ENCODE measurements around the gene AFG1L. TPM values are rescaled to one million over a fixed set of nuclear protein-coding genes. Genes with fewer than 3 reads are reported as not detected.

The AFG1L gene
- total RNA-seq, 1 donor from 2014 or later: 12.4 TPM

DNA sequence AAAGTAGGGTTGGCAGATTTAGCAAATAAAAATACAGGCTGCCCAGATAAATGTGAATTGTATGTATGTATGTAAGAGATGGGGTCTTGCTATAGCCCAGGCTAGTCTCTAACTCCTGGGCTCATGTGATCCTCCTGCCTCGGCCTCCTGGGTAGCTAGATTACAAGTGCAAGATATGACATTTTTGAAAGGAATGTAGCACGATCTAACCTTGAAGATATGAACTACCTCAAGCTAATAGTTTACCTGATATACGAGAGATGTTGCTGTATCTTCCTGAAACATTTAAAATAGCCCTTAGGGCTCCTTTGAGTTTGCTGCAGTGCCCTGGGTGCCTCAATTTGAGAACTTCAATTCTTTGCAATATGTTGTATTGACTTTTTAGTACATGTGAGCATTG is 42.1 kb downstream of the AFG1L start:
- intact Hi-C loops (cut with micrococcal nuclease): no loop called here
- no peak for DNase-seq
- no peak for ATAC-seq

DNA sequence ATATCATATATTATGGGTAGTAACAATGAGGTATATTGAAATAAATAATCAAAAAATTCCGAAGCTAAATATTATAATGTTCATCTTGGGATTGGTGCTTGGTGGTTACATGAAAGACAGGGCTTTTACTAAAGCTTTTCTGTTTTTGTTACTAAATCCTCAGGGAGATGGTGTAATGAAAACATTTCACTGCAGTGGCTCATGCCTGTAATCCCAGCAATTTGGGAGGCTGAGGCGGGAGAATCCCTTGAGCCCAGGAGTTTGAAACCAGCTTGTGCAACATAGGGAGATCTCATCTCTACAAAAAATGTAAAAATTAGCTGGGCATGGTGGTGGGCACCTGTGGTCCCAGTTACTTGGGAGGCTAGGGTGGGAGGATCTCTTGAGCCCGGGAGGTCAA is 42.9 kb downstream of the AFG1L start:
- DNase-seq (no peak), ATAC-seq (no peak)
- intact Hi-C loops (cut with micrococcal nuclease): no loop called here

- DNase-seq (no peak), ATAC-seq (no peak)
Observed at GRCh38 chr6:108341372-108341771, 46.5 kb downstream of the AFG1L start.

GRCh38 chr6:108343894-108344293 is 49.0 kb downstream of the AFG1L start:
- intact Hi-C loops (cut with micrococcal nuclease): no loop called here
- ATAC-seq: no peak
- no peak for DNase-seq

More at GRCh38 chr6:108341372-108341771, 46.5 kb downstream of the AFG1L start:
- intact Hi-C loops (cut with micrococcal nuclease): no loop called here

- ATAC-seq (no peak), DNase-seq (no peak)
Observed at GRCh38 chr6:108348655-108349349, 53.9 kb downstream of the AFG1L start.

DNA sequence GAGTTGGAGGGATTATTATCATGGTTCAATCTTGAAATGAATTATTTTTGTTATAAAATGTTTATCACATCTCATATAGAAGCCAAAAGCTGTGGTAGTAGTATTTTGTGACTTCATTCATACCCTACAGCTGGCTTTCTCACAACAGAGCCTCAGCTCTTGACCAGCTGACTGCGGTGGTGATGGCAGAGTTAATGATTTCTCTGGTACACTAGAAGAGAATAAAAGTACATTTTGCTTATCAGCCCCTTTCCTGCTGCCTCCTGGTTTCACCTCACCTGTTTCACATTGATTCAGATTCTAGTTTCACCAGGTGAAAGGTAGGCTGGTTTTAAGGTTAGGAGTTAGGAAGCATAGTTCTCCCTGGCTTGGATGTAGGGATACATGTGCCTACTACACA is 55.7 kb downstream of the AFG1L start:
- DNase-seq (no peak), ATAC-seq (no peak)
- intact Hi-C loops (cut with micrococcal nuclease): no loop called here

More at GRCh38 chr6:108348655-108349349, 53.9 kb downstream of the AFG1L start:
- intact Hi-C loops (cut with micrococcal nuclease): no loop called here

- ATAC-seq: no peak
- intact Hi-C loops (cut with micrococcal nuclease): no loop called here
- no peak for DNase-seq
Observed at GRCh38 chr6:108353853-108354252, 59.0 kb downstream of the AFG1L start.

GRCh38 chr6:108355120-108355519 is 60.3 kb downstream of the AFG1L start:
- intact Hi-C loops (cut with micrococcal nuclease): no loop called here
- DNase-seq (no peak), ATAC-seq (no peak)

- intact Hi-C loops (cut with micrococcal nuclease): no loop called here
- DNase-seq: no peak
- no peak for ATAC-seq
Observed at GRCh38 chr6:108355890-108356289, 61.0 kb downstream of the AFG1L start.

GRCh38 chr6:108359901-108360882 is 65.3 kb downstream of the AFG1L start:
- intact Hi-C loops (cut with micrococcal nuclease): no loop called here
- DNase-seq (no peak), ATAC-seq (no peak)

GRCh38 chr6:108360919-108361311 is 66.1 kb downstream of the AFG1L start:
- intact Hi-C loops (cut with micrococcal nuclease): no loop called here
- DNase-seq (no peak), ATAC-seq (no peak)

DNA sequence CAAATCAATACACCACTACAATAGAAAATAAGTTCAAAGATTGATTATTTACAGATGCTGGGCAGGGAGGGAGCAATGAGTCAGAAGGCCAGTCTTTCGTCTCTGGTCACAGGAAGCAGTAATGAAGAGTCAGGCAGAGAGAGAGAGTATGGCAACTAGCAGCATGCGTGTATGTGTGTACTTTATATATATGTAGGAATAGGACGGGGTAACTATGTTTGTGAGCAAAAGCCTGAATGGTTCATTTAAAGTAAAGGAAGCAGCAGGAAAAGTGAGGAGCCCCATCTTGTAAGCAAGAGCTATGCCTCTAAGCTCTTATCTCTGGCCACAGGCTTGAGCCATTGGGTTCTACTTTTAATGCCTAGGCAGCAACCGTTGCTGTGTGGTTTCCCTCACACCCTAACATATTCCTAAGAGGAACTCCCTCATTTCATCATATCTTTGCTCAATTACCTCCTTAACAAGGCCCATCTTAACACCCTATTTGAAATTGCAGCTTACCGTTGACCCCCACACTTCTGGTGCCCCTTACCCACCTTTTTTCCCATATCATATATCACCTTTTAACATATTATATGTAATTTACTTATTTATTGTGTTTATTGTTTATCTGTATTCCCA is 66.6 kb downstream of the AFG1L start:
- DNase-seq: no peak
- intact Hi-C loops (cut with micrococcal nuclease): no loop called here
- no peak for ATAC-seq

DNA sequence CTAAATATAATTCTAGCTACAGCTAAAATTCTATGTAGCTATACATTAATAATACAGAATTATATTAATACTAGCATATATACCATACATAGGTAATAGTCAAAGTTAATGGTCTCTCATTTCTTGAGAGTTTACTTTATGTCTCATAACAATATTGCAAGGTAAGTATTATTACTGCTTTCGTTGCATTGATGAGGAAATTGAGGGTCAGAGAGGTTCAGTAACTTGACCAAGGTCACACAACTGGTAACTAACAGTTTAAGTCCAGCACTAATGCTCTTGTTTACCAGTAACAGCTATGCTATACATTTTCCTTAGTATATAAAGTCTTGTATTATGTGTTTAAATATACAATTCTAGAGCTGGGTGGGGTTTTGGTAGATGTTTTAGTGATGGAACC is 67.6 kb downstream of the AFG1L start:
- no peak for ATAC-seq
- intact Hi-C loops (cut with micrococcal nuclease): no loop called here
- DNase-seq: no peak

- no peak for DNase-seq
- no peak for ATAC-seq
- intact Hi-C loops (cut with micrococcal nuclease): no loop called here
Observed at GRCh38 chr6:108363113-108363512, 68.3 kb downstream of the AFG1L start.

DNA sequence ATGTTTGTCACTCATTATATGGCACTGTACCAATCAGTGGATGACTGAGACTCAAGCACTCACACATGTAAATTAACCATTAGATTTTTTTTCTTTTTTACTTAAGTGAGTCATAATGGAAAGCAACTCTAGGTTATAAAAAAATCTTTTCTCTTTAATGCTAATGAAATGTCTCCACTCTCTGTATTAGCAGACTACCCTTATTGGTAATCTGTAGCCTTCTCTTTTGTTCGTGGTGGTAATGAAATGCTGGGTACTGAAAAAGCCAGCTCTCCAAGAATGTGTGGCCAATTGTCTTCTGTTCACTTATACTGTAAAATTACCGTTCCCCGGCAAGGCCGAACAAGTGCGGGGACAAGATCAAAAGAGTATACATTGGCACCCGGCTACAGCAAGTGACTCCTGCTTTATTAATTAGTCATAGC is 69.0 kb downstream of the AFG1L start:
- DNase-seq: no peak
- no peak for ATAC-seq
- intact Hi-C loops (cut with micrococcal nuclease): no loop called here

DNA sequence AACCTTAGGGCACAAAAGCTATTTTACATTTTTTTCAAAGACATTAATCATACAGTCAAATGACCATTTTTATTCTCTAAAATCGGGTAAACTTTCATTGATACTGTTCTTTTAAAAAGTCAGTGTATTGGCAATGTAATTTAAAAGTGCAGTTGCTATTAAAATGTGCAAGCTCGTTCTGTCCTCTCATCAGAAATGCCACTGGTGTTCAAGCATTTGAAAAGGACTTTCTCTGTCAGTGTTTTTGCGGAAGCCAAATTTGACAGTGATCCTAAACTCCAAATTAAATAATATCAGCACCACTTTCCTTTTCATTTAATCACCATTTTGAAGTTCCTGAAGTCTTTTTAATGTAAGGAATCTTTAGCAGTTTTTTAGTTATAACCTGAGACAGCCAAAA is 69.6 kb downstream of the AFG1L start:
- DNase-seq (no peak), ATAC-seq (no peak)
- intact Hi-C loops (cut with micrococcal nuclease): no loop called here

- no peak for DNase-seq
- ATAC-seq: no peak
- intact Hi-C loops (cut with micrococcal nuclease): no loop called here
Observed at GRCh38 chr6:108365478-108365877, 70.6 kb downstream of the AFG1L start.

GRCh38 chr6:108366236-108366635 is 71.4 kb downstream of the AFG1L start:
- no peak for ATAC-seq
- intact Hi-C loops (cut with micrococcal nuclease): no loop called here

GRCh38 chr6:108368431-108369030 is 73.7 kb downstream of the AFG1L start:
- ATAC-seq (no peak), DNase-seq (no peak)
- intact Hi-C loops (cut with micrococcal nuclease): no loop called here

More at GRCh38 chr6:108366236-108366635, 71.4 kb downstream of the AFG1L start:
- DNase-seq: no peak

- no peak for DNase-seq
- ATAC-seq: no peak
- intact Hi-C loops (cut with micrococcal nuclease): no loop called here
Observed at GRCh38 chr6:108380876-108381275, 86.0 kb downstream of the AFG1L start.
